ENCODE measurements around the gene CHRM2.

CHRM2 gene

GRCh38 chr7:136957391-136957790 lies 88.9 kb downstream of the CHRM2 start:
- no peak for DNase-seq (ENCODE audit: low read depth in 2 of 2)

- DNase-seq (ENCODE audit: low read depth in 2 of 2): no peak
These were observed 89.6 kb downstream of the CHRM2 start for GRCh38 chr7:136958016-136958415.

DNA sequence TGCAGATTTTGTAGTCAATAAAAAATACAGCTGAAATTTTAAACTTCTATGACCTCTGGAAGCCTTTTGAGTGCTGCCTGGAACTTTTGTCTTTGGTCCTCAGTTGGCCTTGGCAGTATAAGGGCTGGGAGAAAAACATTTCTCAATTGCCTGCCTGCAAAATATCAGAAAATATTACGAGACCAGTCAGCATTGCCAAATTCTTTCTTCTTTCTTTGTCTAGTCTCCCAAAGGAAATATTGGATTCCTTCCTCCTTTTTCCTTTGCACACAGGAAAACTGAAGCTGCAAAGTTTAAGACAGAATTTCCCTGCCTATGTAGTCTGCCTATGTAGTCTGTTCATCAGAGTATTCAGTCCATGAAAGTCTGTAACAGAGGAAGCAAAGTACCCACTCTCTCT lies 95.9 kb downstream of the CHRM2 start:
- DNase-seq (ENCODE audit: low read depth in 2 of 2): no peak

GRCh38 chr7:136966825-136967224 lies 98.4 kb downstream of the CHRM2 start:
- DNase-seq (ENCODE audit: low read depth in 2 of 2): no peak

GRCh38 chr7:136969761-136970160 lies 101.3 kb downstream of the CHRM2 start:
- DNase-seq (ENCODE audit: low read depth in 2 of 2): no peak

GRCh38 chr7:136971776-136972175 lies 103.3 kb downstream of the CHRM2 start:
- DNase-seq (ENCODE audit: low read depth in 2 of 2): no peak

DNA sequence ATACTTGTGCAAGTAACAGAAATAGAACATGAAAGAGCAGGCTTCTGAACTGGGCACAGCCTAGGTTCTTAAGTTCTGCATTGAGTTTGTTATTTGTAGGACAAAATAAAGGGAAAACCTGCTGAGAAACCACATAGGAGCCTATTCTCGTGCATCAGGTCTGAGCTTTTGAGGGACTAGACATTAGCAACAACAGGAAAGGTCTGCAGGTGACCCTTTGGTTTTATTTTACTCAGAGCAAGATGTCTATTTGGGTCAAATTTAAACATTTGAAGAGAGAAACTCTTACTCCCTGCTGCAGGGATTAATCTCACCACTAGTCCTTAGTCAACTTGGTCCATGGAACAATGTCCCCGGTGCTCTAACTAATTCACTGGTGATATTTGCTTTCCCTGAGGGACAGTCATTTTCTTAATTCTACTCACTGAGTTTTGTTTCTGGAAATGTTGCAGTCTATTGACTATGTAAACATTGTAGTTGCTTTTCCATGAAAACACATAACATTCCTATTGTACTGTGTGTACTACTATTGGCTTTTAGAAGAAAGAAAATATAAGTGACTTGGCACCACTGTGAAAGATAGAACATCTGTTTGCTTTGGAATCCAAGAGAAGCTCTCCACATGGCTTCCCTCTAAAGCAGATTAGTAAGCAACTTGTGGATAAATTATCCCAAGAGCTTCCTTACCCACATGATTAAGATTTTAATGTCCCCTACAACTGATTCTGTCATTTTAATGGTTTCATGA lies 108.2 kb downstream of the CHRM2 start:
- no peak for DNase-seq (ENCODE audit: low read depth in 2 of 2)

GRCh38 chr7:136993377-136993776 lies 124.9 kb downstream of the CHRM2 start:
- no peak for DNase-seq (ENCODE audit: low read depth in 2 of 2)

DNA sequence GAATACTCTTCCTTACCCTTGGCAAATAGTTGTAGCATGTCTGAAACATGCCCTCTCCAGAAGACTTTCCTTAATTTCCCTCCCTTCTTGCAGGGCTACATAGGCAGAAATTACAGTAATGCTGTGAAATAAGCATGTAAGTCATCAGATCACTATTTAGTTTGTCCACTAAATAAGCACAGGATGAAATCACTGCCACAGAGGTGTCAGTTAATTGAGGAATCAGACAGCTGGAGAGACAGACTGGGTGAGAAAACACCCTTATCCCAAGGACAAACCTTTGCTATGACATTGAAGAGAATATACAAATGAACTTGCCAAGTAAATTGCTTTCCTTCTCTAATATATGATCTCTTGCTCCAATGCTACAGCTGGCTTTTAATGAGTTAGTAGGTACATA lies 129.3 kb downstream of the CHRM2 start:
- DNase-seq (ENCODE audit: low read depth in 2 of 2): no peak

- DNase-seq (ENCODE audit: low read depth in 2 of 2): no peak
These were observed 130.0 kb downstream of the CHRM2 start for GRCh38 chr7:136998495-136998894.

- DNase-seq (ENCODE audit: low read depth in 2 of 2): no peak
These were observed 132.2 kb downstream of the CHRM2 start for GRCh38 chr7:137000621-137001020.

DNA sequence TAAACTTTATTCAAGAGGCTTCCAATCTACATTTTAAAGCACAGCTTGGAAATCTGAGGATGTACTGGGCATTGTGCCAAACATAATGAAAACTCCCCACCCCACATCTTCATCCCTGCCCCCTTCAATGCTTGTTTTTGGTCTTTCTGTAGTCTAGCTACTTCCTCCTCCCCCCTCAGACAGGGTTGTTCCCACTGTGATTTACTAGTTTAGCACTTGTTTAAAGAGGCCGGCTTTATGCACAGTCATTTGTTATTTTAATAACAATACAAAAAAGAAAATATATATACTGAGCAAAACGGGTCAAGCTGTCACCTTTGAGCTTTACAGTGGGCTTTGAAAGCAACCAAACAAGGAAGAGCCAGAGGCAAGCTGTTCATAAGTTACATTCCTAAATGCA lies 132.6 kb downstream of the CHRM2 start:
- no peak for DNase-seq (ENCODE audit: low read depth in 2 of 2)

DNA sequence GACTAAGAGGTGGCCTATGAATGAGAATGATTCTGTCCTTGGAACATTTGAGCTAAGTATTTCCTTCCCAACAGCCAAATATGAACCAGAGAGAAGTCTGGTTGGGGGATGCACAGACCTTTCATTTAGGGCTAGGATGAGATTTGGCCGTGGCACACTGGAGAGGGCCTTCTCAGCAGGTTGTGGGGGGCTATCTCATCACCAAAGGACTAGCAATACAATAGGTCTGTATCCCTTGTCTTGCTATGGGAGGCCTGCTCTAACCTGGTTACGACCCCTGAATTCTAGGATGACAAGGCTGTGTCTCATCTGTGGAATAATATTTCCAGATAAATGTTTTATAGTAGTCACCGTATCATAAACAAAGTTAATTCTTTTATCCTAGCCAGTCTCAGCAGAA lies 133.0 kb downstream of the CHRM2 start:
- DNase-seq (ENCODE audit: low read depth in 2 of 2): no peak

- no peak for DNase-seq (ENCODE audit: low read depth in 2 of 2)
These were observed 134.6 kb downstream of the CHRM2 start for GRCh38 chr7:137003086-137003485.

DNA sequence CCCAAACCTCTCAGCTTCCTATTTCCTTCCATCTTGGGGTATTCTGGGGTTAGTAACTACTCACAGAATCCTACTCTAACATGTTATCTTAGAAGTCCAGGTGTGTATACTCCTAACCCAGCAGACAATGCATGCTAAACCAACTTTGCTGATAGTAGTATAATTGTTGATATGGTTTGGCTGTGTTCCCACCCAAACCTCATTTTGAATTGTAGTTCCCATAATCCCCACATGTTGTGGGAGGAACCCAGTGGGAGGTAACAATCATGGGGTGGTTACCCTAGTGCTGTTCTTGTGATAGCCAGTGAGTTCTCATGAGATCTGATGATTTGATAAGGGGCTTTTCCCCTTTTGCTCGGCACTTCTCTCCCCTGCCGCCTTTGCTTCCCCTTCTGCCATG lies 135.1 kb downstream of the CHRM2 start:
- DNase-seq (ENCODE audit: low read depth in 2 of 2): no peak

- no peak for DNase-seq (ENCODE audit: low read depth in 2 of 2)
These were observed 137.4 kb downstream of the CHRM2 start for GRCh38 chr7:137005873-137006272.

DNA sequence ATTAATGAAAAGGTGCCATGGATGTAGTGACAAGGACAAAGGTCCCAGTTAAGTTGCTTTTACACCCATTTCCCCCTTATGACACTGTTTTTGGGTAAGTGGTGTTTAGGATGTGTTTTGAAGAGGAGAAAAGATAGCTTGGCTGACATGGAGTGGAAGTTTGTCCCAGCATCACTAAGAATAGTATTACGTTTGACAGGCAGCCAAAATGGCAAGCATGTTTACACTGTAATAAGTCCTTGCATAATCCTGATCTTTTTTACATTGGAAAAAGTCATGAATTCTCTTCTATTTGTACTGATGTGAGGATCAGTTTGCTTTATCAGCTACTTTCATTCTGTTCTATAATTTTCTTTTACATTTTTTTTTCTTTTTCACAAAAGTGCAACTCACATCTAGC lies 137.8 kb downstream of the CHRM2 start:
- no peak for DNase-seq (ENCODE audit: low read depth in 2 of 2)

- DNase-seq (ENCODE audit: low read depth in 2 of 2): no peak
These were observed 138.7 kb downstream of the CHRM2 start for GRCh38 chr7:137007001-137007694.

DNA sequence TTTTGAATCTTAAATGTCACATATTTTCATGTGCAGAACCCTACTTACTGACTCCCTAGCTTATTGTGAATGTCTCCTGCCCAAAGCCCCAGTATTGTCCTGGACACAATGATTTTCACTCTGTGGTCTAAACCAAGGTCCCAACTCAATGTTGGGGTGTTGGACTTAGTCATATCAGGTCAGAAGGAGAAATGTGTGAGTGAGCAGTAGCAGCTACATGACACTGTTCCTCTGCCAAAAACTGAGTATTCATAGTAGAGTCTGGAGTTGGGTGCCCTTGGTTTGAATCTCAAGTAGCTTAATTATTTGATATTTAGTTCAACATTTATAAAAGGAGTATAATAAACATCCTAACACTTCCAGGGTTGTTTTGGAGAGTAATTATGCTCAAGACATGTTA lies 141.0 kb downstream of the CHRM2 start:
- no peak for DNase-seq (ENCODE audit: low read depth in 2 of 2)

GRCh38 chr7:137015015-137015414 lies 146.6 kb downstream of the CHRM2 start:
- DNase-seq (ENCODE audit: low read depth in 2 of 2): no peak

DNA sequence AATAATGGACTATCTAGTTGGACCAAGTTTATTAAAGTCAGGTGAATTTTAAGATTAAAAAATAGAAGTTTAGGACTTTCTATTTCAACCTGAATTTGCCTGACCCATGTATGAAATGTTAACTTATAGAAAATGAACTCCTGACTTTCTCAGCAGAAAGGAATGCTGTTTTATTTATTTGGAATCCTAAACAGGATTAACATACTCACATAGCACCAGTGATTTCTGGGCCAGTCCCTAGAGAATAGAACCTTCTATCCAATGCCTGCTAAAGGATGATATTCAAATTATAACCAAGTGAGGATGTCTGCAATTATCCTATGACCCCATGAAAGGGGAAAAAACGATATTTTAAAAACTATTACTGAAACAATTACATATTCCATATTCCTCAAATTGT lies 148.8 kb downstream of the CHRM2 start:
- DNase-seq (ENCODE audit: low read depth in 2 of 2): no peak

DNA sequence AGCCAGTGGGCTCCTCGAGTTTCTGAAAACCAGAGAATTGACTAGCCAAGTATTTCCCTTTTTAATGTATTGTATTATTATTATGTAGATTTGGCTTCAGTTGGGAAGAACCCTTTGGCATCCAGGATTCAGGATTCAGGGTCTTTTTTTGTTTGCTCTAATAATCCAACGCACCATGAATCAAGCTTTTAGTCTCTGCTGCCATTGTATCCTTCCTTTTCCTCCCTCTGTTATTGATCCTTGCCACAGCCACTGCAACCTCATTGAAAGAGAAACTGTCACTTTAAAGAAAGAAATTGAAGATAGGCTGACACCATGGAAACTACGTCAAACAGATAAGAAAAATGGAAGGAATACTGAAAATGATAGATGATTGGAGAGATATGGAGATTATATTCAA lies 150.0 kb downstream of the CHRM2 start:
- no peak for DNase-seq (ENCODE audit: low read depth in 2 of 2)

DNA sequence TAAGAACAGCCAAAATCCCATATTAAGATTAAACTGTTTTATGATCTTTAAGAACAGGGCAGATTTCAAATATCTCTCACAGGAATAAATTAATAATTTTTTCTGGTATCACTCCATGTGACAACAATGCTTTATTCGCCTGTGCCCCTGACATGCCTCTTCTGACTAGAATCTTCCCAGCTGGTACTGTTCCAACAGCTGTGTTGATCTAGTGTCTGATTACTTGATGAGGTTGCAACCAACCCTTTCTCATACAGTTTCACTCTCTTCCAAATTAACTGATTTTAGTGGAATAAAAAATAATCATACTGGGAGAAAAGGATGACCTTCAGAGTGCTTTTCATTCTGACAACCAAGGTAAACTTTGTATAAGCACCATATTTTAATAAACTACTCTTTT lies 151.9 kb downstream of the CHRM2 start:
- no peak for DNase-seq (ENCODE audit: low read depth in 2 of 2)

Measured in stimulated activated CD8-positive, alpha-beta memory T cell treated with anti-CD3 and anti-CD28 coated beads, Interleukin-15, amount 100 ng/mL, for 48 hours (primary cell).